ENCODE measurements around the gene CDK5. TPM values are rescaled to one million over a fixed set of nuclear protein-coding genes. Genes with fewer than 3 reads are reported as not detected.

Gene CDK5
- total and polyA plus RNA-seq, 2 of the 13 experiments (the other 11 are each of a cell fraction or from before 2014, with no cell fraction given): 16.4 to 21.3 TPM

GRCh38 chr7:151028131-151028947, 29.4 kb downstream of the CDK5 start, which contains the start of gene ABCB8 (continued):
- TF ChIP-seq STAT6 (CRISPR knock-in tag; IDR thresholded peaks at IDR 0.05; ENCODE audit: borderline replicate concordance) (0 out of 2 replicates have a peak, but pooled peaks have one; percentile 40), GABPB1 (CRISPR knock-in tag; IDR thresholded peaks at IDR 0.05) (peak; percentile 90), POGZ (CRISPR knock-in tag; IDR thresholded peaks at IDR 0.05) (0 out of 2 replicates have a peak, but pooled peaks have one; percentile 37), BCLAF1 (IDR thresholded peaks at IDR 0.05) (no peak), PCBP1 (IDR thresholded peaks at IDR 0.05; ENCODE audit: borderline replicate concordance, low read depth, low read length) (no peak), PRDM4 (CRISPR knock-in tag; IDR thresholded peaks at IDR 0.05; ENCODE audit: borderline replicate concordance) (no peak), ZNF547 (CRISPR knock-in tag; IDR thresholded peaks at IDR 0.05) (no peak), ZFP90 (CRISPR knock-in tag; IDR thresholded peaks at IDR 0.05; ENCODE audit: borderline replicate concordance) (no peak), PBX2 (CRISPR knock-in tag; IDR thresholded peaks at IDR 0.05) (peak; percentile 93), ZSCAN25 (CRISPR knock-in tag; IDR thresholded peaks at IDR 0.05) (no peak), ETV5 (CRISPR knock-in tag; IDR thresholded peaks at IDR 0.05; ENCODE audit: borderline replicate concordance) (no peak), MLXIP (CRISPR knock-in tag; IDR thresholded peaks at IDR 0.05; ENCODE audit: borderline replicate concordance) (no peak)

All from HepG2 (cell line).